B cell (primary cell): ENCODE measurements around the gene IL1RAPL1.

Source experiments
- CTCF ChIP-seq: fragments of 200-600 bp; IDR thresholded peaks from one replicate; pipeline ENCODE4 v1.8.0; 2022; ENCODE audit warnings: antibody characterized with exemption, mild to moderate bottlenecking
- EZH2 ChIP-seq: IDR thresholded peaks from 2 replicates; pipeline ENCODE4 v1.6.1; 2012; ENCODE audit warnings: borderline replicate concordance, low read depth, mild to moderate bottlenecking, moderate library complexity, low read length; ENCODE audit not compliant: insufficient read depth, poor library complexity, severe bottlenecking

- TF ChIP-seq CTCF: no peak
- no peak for TF ChIP-seq EZH2
These were observed 656.7 kb downstream of the IL1RAPL1 start for GRCh38 chrX:29243942-29244341.
